DMS153 (cell line): ENCODE measurements around the gene KIF25.

Source experiments
- DNase-seq: peaks from one replicate; lab custom pipeline; 2025; lab: John Stamatoyannopoulos, UW

The KIF25 gene

GRCh38 chr6:168017629-168018028 is 20.2 kb downstream of the KIF25 start:
- DNase-seq: no peak

GRCh38 chr6:168018664-168019063 is 21.2 kb downstream of the KIF25 start:
- DNase-seq: no peak

GRCh38 chr6:168020242-168020641 is 22.8 kb downstream of the KIF25 start:
- DNase-seq: no peak

- DNase-seq: no peak
Measured at GRCh38 chr6:168021581-168021980, 24.1 kb downstream of the KIF25 start.

- no peak for DNase-seq
Measured at GRCh38 chr6:168022488-168023321, 25.2 kb downstream of the KIF25 start.

GRCh38 chr6:168024951-168025510 is 27.6 kb downstream of the KIF25 start:
- DNase-seq: no peak

GRCh38 chr6:168025831-168026710 is 28.6 kb downstream of the KIF25 start:
- no peak for DNase-seq

GRCh38 chr6:168026925-168027324 is 29.5 kb downstream of the KIF25 start:
- DNase-seq: no peak

GRCh38 chr6:168027521-168027920 is 30.1 kb downstream of the KIF25 start:
- DNase-seq: no peak

- DNase-seq: no peak
Measured at GRCh38 chr6:168028181-168028580, 30.7 kb downstream of the KIF25 start.

GRCh38 chr6:168029459-168030217 is 32.2 kb downstream of the KIF25 start:
- no peak for DNase-seq

GRCh38 chr6:168030218-168030746 is 32.8 kb downstream of the KIF25 start:
- DNase-seq: no peak

GRCh38 chr6:168030908-168031307 is 33.4 kb downstream of the KIF25 start:
- no peak for DNase-seq

GRCh38 chr6:168031411-168031971 is 34.0 kb downstream of the KIF25 start:
- no peak for DNase-seq

GRCh38 chr6:168032005-168032760 is 34.7 kb downstream of the KIF25 start:
- no peak for DNase-seq

- DNase-seq: no peak
Measured at GRCh38 chr6:168033791-168034190, 36.3 kb downstream of the KIF25 start.

- no peak for DNase-seq
Measured at GRCh38 chr6:168034537-168034936, 37.1 kb downstream of the KIF25 start.

- peak; percentile 33 for DNase-seq
Measured at GRCh38 chr6:168035098-168035660, 37.7 kb downstream of the KIF25 start.

- peak; percentile 21 for DNase-seq
Measured at GRCh38 chr6:168035661-168036545, 38.4 kb downstream of the KIF25 start.
